Measurements from ENCODE around the gene OR10C1.

OR10C1 gene

DNA sequence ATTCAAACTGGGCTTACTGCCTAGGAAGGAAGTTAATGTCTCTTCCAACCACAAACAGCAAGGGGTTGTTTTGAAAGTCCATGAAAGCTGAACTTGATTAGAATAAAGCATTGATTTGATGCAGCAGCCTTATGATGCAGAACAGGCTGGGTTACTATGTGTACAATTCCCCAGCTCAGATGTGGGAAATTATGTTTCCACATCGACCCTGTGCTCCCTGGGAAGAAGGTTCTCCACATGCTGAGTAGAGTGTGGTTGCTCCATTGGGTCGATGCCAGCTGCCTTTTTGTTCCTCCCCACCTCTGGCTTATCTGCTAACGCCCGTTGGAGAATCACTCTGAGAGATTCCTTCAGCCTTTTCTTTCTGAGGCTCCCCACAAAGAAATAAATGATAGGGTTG is 47.5 kb downstream of the OR10C1 start:
- ChIA-PET CTCF (no interaction called here), POLR2A (ENCODE audit: low non-redundant PET) (no interaction called here)
- TF ChIP-seq, protein P1, sequence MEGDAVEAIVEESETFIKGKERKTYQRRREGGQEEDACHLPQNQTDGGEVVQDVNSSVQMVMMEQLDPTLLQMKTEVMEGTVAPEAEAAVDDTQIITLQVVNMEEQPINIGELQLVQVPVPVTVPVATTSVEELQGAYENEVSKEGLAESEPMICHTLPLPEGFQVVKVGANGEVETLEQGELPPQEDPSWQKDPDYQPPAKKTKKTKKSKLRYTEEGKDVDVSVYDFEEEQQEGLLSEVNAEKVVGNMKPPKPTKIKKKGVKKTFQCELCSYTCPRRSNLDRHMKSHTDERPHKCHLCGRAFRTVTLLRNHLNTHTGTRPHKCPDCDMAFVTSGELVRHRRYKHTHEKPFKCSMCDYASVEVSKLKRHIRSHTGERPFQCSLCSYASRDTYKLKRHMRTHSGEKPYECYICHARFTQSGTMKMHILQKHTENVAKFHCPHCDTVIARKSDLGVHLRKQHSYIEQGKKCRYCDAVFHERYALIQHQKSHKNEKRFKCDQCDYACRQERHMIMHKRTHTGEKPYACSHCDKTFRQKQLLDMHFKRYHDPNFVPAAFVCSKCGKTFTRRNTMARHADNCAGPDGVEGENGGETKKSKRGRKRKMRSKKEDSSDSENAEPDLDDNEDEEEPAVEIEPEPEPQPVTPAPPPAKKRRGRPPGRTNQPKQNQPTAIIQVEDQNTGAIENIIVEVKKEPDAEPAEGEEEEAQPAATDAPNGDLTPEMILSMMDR (conservative IDR thresholded peaks at IDR 0.05; ENCODE audit: low read depth), result no peak
- no peak overlapping the region for H3K27ac ChIP-seq
- no peak for DNase-seq (ENCODE audit: low spot score)

DNA sequence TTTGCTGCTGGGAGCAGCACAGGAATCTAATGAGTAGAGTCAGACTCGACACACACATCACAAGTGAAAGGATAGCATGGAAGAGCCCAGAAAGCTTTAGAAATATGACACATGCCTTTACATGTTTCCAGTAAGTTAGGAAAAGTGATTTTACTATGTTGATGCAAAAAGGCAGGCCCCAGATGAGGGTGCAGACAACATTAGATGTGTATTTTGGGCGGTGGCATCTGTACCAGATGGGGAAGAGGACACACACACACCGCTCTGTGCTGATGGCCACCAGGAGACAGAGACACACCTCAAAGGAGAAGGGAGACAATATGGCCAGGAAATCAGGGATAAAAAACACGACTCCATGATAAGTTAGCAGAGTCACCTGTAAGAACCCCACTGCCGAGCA is 48.0 kb downstream of the OR10C1 start:
- ChIA-PET POLR2A (ENCODE audit: low non-redundant PET) (no interaction called here), CTCF (no interaction called here)
- no peak overlapping the region for H3K27ac ChIP-seq
- TF ChIP-seq, protein P1 (conservative IDR thresholded peaks at IDR 0.05; ENCODE audit: low read depth), result no peak
- no peak for DNase-seq (ENCODE audit: low spot score)

DNA sequence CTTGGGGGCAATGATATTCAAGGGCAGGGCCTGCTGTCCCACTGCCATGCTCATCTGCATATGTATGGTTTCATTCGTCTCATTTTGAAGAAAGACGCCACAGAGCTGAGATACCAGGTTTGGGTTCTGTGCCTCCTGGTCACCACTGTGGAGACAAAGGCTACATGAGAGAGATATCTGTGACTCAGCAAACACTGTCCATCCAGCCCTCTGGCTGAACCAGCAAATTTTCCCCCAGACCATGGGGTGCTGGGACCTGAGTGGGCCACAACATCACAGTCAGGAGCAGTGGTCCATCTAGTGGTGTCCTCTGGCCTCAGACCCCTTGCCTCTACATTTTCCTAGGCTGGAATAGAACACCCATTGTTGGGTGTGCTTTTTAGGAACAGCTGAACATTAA is 48.6 kb downstream of the OR10C1 start, which contains the start of gene MAS1L:
MAS1L (minus strand) TSS at position 297 of the 400 bp plus-strand sequence; CDS start at position 243, 54 bp downstream.
- CTCF ChIA-PET, result no interaction called here
- no peak for DNase-seq (ENCODE audit: low spot score)
- no peak within 1 kb of the TSS for H3K27ac ChIP-seq
- TF ChIP-seq, protein P1 (conservative IDR thresholded peaks at IDR 0.05; ENCODE audit: low read depth), result no peak
- POLR2A ChIA-PET (ENCODE audit: low non-redundant PET), result no interaction called here

DNA sequence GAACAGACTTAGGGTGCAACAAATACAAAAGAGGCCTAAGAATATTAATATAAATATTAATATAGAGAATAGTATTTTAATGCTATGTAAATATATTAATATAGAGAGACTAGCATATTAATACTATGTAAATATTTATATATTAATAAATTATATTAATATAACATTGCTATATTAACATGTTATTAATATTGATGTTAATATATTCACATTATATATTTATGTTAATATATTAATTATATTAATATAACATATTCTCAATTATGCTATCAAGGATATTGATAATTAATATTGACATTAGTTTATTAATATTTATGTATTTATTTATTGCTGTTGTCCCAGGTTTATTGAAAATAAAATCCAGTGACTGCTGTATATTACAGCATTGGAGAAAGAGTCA is 49.8 kb downstream of the OR10C1 start:
- POLR2A ChIA-PET (ENCODE audit: low non-redundant PET), result no interaction called here
- DNase-seq (ENCODE audit: low spot score), result no peak
- H3K27ac ChIP-seq, result no peak overlapping the region
- TF ChIP-seq, protein P1 (conservative IDR thresholded peaks at IDR 0.05; ENCODE audit: low read depth), result no peak
- CTCF ChIA-PET, result no interaction called here

DNA sequence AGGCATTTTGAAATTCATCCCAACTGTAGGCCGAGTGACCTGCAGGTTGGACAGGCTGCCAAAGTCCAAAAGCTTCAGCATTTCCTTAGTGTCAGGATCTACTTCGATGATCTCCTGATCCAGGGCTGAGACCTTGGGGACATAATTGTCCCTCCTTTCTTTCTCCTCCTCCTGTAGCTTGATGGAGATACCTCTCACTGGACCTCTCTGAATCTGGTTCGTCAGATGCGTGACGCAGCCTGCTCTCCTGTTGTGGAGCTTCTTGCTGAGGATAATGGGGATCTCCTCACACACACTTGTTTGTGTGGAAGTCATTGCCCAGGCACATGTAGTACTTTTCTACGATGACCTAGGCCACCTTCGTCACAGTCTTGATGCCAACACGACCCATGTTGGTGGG is 50.2 kb downstream of the OR10C1 start:
- DNase-seq (ENCODE audit: low spot score), result no peak
- TF ChIP-seq, protein P1 (conservative IDR thresholded peaks at IDR 0.05; ENCODE audit: low read depth), result no peak
- ChIA-PET POLR2A (ENCODE audit: low non-redundant PET) (no interaction called here), CTCF (no interaction called here)
- no peak overlapping the region for H3K27ac ChIP-seq

DNA sequence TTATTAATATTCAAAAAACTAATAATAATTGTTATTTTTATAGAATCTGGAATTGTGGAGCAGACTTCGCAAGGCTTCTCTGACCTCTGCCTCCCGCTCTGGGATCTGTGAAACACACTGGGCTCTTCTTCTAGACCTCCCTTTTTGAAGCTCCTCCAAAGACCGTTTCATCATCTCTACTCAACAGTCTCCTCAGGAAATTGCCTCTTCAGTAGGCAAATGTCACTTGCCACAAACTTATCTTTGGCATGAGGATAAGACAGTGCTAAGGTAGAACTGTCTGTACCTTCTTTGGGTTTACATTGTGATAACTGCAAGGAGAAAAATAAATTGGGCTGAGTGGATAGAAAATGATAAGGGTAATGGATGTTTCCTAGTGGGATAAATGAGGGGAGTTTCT is 50.9 kb downstream of the OR10C1 start:
- TF ChIP-seq, protein P1 (conservative IDR thresholded peaks at IDR 0.05; ENCODE audit: low read depth), result no peak
- H3K27ac ChIP-seq, result no peak overlapping the region
- POLR2A ChIA-PET (ENCODE audit: low non-redundant PET), result no interaction called here
- CTCF ChIA-PET, result no interaction called here
- no peak for DNase-seq (ENCODE audit: low spot score)

DNA sequence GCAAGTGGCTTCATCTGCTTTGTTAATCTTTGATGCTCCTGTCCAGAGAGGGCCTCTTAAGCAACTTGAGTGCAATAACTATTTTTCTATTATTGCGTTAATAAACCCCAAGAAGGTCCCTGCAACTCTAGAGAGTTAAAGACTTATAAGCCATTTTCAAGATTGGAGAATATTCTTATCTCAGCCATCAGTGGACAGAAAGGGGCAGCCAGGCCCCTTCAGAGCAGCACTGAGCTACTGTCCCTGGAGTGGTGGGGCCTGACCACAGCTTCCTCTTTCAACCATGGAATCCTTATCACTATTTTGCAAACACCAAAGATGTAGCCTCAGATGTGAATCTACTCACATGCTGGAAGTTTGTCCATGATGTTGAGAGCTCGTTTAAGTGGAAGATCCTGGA is 51.4 kb downstream of the OR10C1 start:
- DNase-seq (ENCODE audit: low spot score), result no peak
- ChIA-PET POLR2A (ENCODE audit: low non-redundant PET) (no interaction called here), CTCF (no interaction called here)
- TF ChIP-seq, protein P1 (conservative IDR thresholded peaks at IDR 0.05; ENCODE audit: low read depth), result no peak
- H3K27ac ChIP-seq, result no peak overlapping the region

Measured in RWPE1 (cell line).